Amygdala (tissue), 56 donors: ENCODE measurements around the gene SMARCB1.
"Not testable (repeated sequence)": the region's sequence is repeated elsewhere in the genome, so short reads cannot be mapped to it uniquely, and the experiment has no call there.

Experiments used
- DNase-seq, 56 donors: peaks; one replicate each; lab custom pipeline; 2025; lab: John Stamatoyannopoulos, UW

SMARCB1 gene

DNA sequence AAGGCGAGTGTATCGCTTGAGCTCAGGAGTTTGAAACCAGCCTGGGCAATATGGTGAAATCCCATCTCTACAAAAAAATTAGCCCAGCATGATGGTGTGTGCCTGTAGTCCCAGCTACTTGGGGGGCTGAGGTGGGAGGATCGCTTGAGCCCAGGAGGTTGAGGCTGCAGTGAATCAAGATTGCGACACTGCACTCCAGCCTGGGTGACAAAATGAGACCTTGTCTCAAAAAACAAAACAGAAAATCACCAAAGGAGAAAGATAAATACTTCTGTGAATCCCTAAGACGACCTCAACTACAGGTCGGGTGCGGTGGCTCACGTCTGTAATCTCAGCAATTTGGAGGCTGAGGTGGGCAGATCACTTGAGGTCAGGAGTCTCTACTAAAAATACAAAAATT, 73.4 kb downstream of the SMARCB1 start:
- DNase-seq, result not testable (repeated sequence)

DNA sequence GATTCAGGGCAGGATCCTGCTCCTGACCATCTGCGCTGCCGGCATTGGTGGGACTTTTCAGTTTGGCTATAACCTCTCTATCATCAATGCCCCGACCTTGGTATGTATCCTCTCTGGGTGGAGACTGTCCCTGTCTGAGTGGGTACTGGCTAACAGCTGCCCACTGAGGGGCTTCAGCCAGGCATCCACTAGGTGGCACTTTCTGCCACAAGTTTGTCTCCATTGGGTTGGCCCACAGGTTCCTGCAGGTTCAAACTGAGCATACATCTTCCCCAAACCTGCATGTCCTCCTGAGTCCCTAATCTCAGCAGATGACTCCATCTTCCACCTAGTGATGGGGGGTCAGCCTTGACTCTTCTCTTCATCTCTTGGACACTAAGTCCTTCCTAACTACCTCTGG, 75.3 kb downstream of the SMARCB1 start:
- peak in 7 of 56 donors; percentile 13 to 46 (median 17) for DNase-seq

DNA sequence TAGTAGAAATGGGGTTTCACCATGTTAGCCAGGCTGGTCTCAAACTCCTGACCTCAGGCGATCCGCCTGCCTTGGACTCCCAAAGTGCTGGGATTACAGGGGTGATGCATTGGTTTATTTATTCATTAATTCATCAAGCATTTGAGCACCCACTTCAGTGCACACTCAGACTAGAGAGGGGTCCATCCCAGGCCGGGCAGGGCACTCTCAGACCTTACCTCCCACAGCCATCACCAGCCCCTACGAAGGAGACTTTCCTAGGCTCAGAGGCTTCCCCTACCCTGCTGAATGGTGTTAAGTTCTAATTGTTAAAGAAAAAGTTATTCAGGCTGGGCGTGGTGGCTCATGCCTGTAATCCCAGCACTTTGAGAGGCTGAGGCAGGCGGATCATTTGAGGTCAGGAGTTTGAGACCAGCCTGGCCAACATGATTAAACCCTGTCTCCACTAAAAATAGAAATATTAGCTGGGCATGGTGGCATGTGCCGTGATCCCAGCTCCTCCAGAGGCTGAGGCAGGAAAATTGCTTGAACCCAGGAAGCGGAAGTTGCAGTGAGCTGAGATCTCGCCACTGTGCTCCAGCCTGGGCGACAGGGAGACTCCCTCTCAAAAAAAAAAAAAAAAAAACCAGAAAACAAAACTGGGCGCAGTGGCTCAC, 77.9 kb downstream of the SMARCB1 start:
- not testable (repeated sequence) for DNase-seq

DNA sequence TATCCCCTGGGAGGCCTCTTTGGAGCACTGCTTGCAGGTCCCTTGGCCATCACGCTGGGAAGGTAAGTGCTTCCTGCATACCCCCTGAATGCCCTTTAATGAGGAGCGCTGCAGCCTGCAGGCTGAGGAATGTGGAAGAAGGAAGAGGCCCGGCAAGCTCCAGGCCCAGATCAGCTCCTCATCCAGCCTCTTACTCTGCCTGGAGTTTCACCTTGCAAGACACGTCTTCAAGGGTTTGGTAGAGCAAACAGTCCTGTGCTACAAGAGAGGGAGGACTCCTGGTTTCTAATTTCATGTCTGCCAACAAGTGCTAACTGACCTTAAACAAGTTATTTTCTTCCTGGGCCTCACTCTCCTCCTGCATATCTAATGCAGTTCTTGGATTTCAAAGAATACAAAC, 81.8 kb downstream of the SMARCB1 start:
- DNase-seq, result no peak

DNA sequence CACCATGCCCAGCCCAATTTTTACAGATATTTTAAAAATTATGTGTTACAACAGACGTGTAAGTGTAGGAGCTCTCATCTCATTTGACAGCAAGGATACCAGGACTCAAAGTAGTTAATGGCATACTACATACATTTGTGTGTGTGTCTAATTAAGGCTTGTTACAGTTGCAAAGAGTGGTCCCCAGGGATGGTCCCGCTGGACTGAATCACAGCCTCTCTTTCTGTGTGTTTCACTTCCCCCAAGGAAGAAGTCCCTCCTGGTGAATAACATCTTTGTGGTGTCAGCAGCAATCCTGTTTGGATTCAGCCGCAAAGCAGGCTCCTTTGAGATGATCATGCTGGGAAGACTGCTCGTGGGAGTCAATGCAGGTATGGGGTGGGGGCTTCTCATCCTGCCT, 88.1 kb downstream of the SMARCB1 start:
- no peak for DNase-seq

DNA sequence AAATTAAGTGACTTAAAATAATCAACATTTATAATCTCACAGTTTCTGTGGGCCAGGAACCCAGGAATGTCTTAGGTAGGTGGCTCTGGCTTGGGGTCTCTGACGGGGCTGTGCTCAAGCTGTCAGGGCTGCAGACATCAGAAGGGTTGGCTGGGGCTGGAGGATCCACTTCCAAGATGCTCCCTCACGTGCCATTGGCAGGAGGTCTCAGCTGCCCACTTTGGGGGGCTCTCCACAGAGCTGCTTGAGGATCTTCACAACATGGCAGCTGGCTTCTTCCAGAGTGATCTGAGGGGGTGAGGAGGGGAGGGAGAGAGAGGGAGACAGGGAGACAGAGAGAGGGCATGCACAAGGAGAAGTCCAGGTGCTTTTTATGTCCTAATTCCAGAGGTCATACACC, 89.0 kb downstream of the SMARCB1 start:
- no peak for DNase-seq

DNA sequence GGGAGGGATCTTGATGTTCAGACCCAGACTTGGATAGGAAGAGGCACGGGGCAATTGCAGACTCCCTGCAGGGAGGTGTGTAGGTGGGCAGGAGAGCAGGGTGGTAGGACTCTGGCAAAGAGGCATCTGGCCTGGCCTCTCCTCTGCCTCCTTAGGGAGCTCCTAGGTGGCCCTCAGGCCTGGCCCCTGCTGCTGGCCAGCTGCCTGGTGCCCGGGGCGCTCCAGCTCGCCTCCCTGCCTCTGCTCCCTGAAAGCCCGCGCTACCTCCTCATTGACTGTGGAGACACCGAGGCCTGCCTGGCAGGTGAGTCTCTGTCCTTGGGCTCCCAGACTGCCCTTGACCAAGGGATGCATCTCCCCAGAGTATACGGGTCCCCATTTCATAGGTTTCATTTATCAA, 90.8 kb downstream of the SMARCB1 start:
- no peak for DNase-seq

DNA sequence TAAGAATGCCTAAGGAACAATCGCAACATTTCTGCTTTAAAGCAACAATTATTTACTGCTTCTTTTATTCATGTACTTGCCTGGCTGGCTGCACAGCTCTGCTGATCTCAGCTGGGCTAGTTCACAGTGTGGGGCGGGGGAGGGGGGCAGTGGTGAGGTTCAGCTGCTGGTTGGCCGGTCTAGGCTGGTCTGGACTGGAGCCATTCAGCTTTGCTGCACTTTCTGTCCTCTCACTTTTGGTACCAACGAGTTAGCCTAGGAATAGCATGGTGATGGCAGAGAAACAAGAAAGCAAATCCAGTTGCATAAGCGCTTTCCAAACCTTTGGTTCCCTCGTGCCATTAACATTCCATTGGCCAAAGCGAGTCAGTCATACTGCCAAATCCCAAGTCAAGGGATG, 91.5 kb downstream of the SMARCB1 start:
- peak in 18 of 56 donors; percentile 11 to 54 (median 24) for DNase-seq

DNA sequence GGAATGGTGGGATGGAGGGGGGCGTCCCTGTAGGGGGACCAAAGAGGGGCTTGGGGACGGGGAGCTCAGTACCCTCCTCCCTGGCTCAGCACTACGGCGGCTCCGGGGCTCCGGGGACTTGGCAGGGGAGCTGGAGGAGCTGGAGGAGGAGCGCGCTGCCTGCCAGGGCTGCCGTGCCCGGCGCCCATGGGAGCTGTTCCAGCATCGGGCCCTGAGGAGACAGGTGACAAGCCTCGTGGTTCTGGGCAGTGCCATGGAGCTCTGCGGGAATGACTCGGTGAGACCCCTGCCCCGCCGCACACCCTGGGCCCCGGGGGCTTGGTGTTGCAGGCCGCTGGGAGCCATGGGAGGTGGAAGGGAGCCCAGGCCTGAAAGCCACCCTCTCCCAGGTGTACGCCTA, 95.6 kb downstream of the SMARCB1 start:
- peak in 1 of 56 donors; percentile 34 for DNase-seq

DNA sequence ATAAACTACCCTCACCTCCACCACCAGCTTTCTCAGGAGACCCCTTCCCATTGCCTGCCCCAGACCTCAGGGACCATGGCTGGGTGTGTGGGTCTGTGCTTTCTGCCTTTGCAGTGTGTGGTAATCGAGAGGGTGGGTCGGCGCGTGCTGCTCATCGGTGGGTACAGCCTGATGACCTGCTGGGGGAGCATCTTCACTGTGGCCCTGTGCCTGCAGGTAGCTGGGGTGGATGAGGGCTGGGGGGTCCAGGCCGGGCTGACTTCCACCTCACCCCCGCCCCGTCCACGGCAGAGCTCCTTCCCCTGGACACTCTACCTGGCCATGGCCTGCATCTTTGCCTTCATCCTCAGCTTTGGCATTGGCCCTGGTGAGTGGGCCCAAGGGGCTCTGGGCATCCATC, 96.9 kb downstream of the SMARCB1 start:
- no peak for DNase-seq

DNA sequence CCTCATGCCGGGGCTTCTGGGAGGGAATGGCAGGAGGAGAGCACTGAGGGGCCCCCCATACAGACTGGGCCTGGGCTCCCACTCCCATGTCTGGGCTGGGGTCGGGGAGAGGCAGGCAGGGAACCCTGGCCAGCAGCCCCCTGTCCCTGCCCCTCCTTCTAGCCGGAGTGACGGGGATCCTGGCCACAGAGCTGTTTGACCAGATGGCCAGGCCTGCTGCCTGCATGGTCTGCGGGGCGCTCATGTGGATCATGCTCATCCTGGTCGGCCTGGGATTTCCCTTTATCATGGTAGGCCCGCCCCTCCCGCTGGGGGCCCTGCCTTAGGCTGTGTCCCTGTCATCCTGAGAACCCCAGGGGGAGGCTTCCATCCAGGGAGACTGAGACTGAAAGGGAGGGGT, 97.4 kb downstream of the SMARCB1 start:
- DNase-seq, result no peak
